Liver (tissue), 9 donors: ENCODE measurements around the gene F2RL3. TPM values are rescaled to one million over a fixed set of nuclear protein-coding genes. Genes with fewer than 3 reads are reported as not detected.

Experiments
- DNase-seq: peaks from one replicate; pipeline ENCODE4 v3.0.0-alpha.2; 2017; ENCODE audit warnings: low spot score
- H3K27ac ChIP-seq, 2 donors: one replicate each; pipeline ENCODE4 v1.7.0; 2013; ENCODE audit warnings: inconsistent platforms in 2 of 2, low read length in 2 of 2, control low read depth in 1 of 2, low read depth in 1 of 2, mild to moderate bottlenecking in 1 of 2
- H3K27me3 ChIP-seq, 4 donors: one replicate each; pipeline versions ENCODE4 v1.6.1 to v1.7.0; 2013; ENCODE audit warnings: low read length in 3 of 4, inconsistent platforms in 1 of 4, mild to moderate bottlenecking in 1 of 4, moderate library complexity in 1 of 4; ENCODE audit not compliant: control insufficient read depth in 4 of 4, insufficient read depth in 4 of 4
- H3K36me3 ChIP-seq, 4 donors: one replicate each; pipeline versions ENCODE4 v1.6.1 to v1.7.0; 2013; ENCODE audit warnings: low read length in 3 of 4, mild to moderate bottlenecking in 3 of 4, low read depth in 1 of 4, moderate library complexity in 1 of 4; ENCODE audit not compliant: control insufficient read depth in 4 of 4, insufficient read depth in 3 of 4
- H3K4me1 ChIP-seq, 4 donors: one replicate each; pipeline versions ENCODE4 v1.6.1 to v1.7.0; 2013; ENCODE audit warnings: low read length in 3 of 4, mild to moderate bottlenecking in 3 of 4, moderate library complexity in 1 of 4; ENCODE audit not compliant: control insufficient read depth in 4 of 4, insufficient read depth in 4 of 4
- H3K4me3 ChIP-seq, 3 donors: one replicate each; pipeline versions ENCODE4 v1.6.1 to v1.7.0; 2013; ENCODE audit warnings: low read length in 3 of 3, control low read depth in 1 of 3, low read depth in 1 of 3, mild to moderate bottlenecking in 1 of 3
- H3K9ac ChIP-seq, 2 donors: one replicate each; pipeline ENCODE4 v1.7.0; 2013; ENCODE audit warnings: low read length in 2 of 2, mild to moderate bottlenecking in 2 of 2, moderate library complexity in 2 of 2, control low read depth in 1 of 2, low read depth in 1 of 2
- H3K9me3 ChIP-seq, 4 donors: one replicate each; pipeline versions ENCODE4 v1.6.1 to v1.7.0; 2013; ENCODE audit warnings: low read length in 3 of 4; ENCODE audit not compliant: control insufficient read depth in 4 of 4
- ATF3 ChIP-seq: IDR thresholded peaks from 2 replicates; pipeline ENCODE4 v1.6.1; 2016; ENCODE audit warnings: antibody characterized with exemption
- CTCF ChIP-seq: fragments of 150-350 bp; IDR thresholded peaks from 2 replicates; pipeline ENCODE4 v1.5.1; 2017; ENCODE audit warnings: improper control_type of control experiment, low read depth, low read length; ENCODE audit not compliant: missing input control
- EGR1 ChIP-seq, 2 donors: IDR thresholded peaks; 2 replicates each; pipeline ENCODE4 v1.6.1; 2016 to 2018; ENCODE audit warnings: antibody characterized with exemption in 2 of 2, low read depth in 2 of 2
- FOXA1 ChIP-seq: IDR thresholded peaks from 2 replicates; pipeline ENCODE4 v1.6.1; 2016; ENCODE audit warnings: antibody characterized with exemption
- FOXA2 ChIP-seq: IDR thresholded peaks from 2 replicates; pipeline ENCODE4 v1.6.1; 2016; ENCODE audit warnings: antibody characterized with exemption
- GABPA ChIP-seq, 2 donors: IDR thresholded peaks in 1 of 2; conservative IDR thresholded peaks in 1 of 2; 2 replicates each; pipeline ENCODE4 v1.6.1; 2016; ENCODE audit warnings: antibody characterized with exemption in 2 of 2, mild to moderate bottlenecking in 1 of 2, moderate library complexity in 1 of 2
- HNF4A ChIP-seq, 2 donors: conservative IDR thresholded peaks; 2 replicates each; pipeline ENCODE4 v1.6.1; 2016; ENCODE audit warnings: antibody characterized with exemption in 2 of 2, mild to moderate bottlenecking in 2 of 2
- HNF4G ChIP-seq: IDR thresholded peaks from 2 replicates; pipeline ENCODE4 v1.6.1; 2016; ENCODE audit warnings: antibody characterized with exemption
- JUND ChIP-seq, 2 donors: IDR thresholded peaks; 2 replicates each; pipeline ENCODE4 v1.6.1; 2016; ENCODE audit warnings: antibody characterized with exemption in 2 of 2
- MAX ChIP-seq: IDR thresholded peaks from 2 replicates; pipeline ENCODE4 v1.6.1; 2016; ENCODE audit warnings: antibody characterized with exemption
- NR2F2 ChIP-seq: IDR thresholded peaks from 2 replicates; pipeline ENCODE4 v1.6.1; 2016; ENCODE audit warnings: antibody characterized with exemption
- RAD21 ChIP-seq, 2 donors: IDR thresholded peaks; 2 replicates each; pipeline ENCODE4 v1.6.1; 2016; ENCODE audit warnings: antibody characterized with exemption in 2 of 2, mild to moderate bottlenecking in 2 of 2
- REST ChIP-seq: IDR thresholded peaks from 2 replicates; pipeline ENCODE4 v1.6.1; 2016; ENCODE audit warnings: antibody characterized with exemption, mild to moderate bottlenecking
- RXRA ChIP-seq, 2 donors: IDR thresholded peaks; 2 replicates each; pipeline ENCODE4 v1.6.1; 2017 to 2018; ENCODE audit warnings: antibody characterized with exemption in 2 of 2, mild to moderate bottlenecking in 1 of 2
- SP1 ChIP-seq: IDR thresholded peaks from 2 replicates; pipeline ENCODE4 v1.6.1; 2018; ENCODE audit warnings: antibody characterized with exemption, mild to moderate bottlenecking
- ZBTB33 ChIP-seq: IDR thresholded peaks from 2 replicates; pipeline ENCODE4 v1.6.1; 2016; ENCODE audit warnings: antibody characterized with exemption
- WGBS: extraction: QIAGEN DNeasy Blood & Tissue Kit; methylation state at CpG from one replicate; pipeline ENCODE4 v1.1.7; 2013; 5-methylcytosine and 5-hydroxymethylcytosine counted together
- polyA plus RNA-seq, 2 donors: library from polyadenylated mRNA; stranded (reverse) in 1 of 2; unstranded in 1 of 2; fragments of 200-250 nt in 1 of 2; fragments of >200 nt in 1 of 2; fragmentation: Nextera tagmentation in 1 of 2; extraction: Ambion mirVana in 1 of 2; gene quantifications; one replicate each; pipeline versions ENCODE4 v1.2.1 to v1.2.3, GENCODE V29; 2013 to 2015
- total RNA-seq, 2 donors: library from RNA; depleted of rRNA; stranded (reverse); fragments of >200 nt; gene quantifications; one replicate each; pipeline ENCODE4 v1.2.3, GENCODE V29; 2014
- donor health status: healthy.
- donor health status: healthy.
- donor health status: healthy.
- donor health status: healthy.
- donor health status: healthy.

The F2RL3 gene
- total and polyA plus RNA-seq, 4 donors = 0.08 to 1.6 (median 0.20) TPM

GRCh38 chr19:16859626-16860025 lies 29.2 kb upstream of the F2RL3 start:
- Histone ChIP-seq H3K4me1 (no peaks in the 10 kb centered on the region), H3K27me3 (no peaks in the 10 kb centered on the region), H3K36me3 (peaks cover 3 to 30% (median 8%) of the 10 kb centered on the region in 4 donors), H3K9ac (no peak overlapping the region), H3K4me3 (no peak overlapping the region), H3K27ac (no peak overlapping the region), H3K9me3 (no peaks in the 10 kb centered on the region)
- TF ChIP-seq CTCF (no peak), MAX (no peak), ZBTB33 (no peak), FOXA1 (no peak), ATF3 (no peak), NR2F2 (no peak), HNF4G (no peak), GABPA (IDR thresholded peaks at IDR 0.05 in 1 of 2, conservative IDR thresholded peaks at IDR 0.05 in 1 of 2) (no peak), RAD21 (IDR thresholded peaks at IDR 0.05) (no peak), RXRA (IDR thresholded peaks at IDR 0.05) (no peak), EGR1 (IDR thresholded peaks at IDR 0.05; ENCODE audit: low read depth in 2 of 2) (no peak), REST (no peak), JUND (IDR thresholded peaks at IDR 0.05) (no peak), FOXA2 (no peak), HNF4A (conservative IDR thresholded peaks at IDR 0.05) (no peak), SP1 (no peak)
- WGBS = 95% methylated on average over 7 of the region's 7 CpGs
- no peak for DNase-seq

GRCh38 chr19:16860118-16860517 lies 28.7 kb upstream of the F2RL3 start:
- H3K4me3 ChIP-seq = no peak overlapping the region
- H3K9me3 ChIP-seq = no peaks in the 10 kb centered on the region
- H3K27me3 ChIP-seq = no peaks in the 10 kb centered on the region
- no peak for DNase-seq
- H3K36me3 ChIP-seq = peaks cover 3 to 25% (median 8%) of the 10 kb centered on the region in 4 donors
- WGBS = 96% methylated on average over 20 of the region's 20 CpGs
- H3K4me1 ChIP-seq = no peaks in the 10 kb centered on the region
- no peak overlapping the region for H3K9ac ChIP-seq
- TF ChIP-seq FOXA1 (no peak), MAX (no peak), GABPA (IDR thresholded peaks at IDR 0.05 in 1 of 2, conservative IDR thresholded peaks at IDR 0.05 in 1 of 2) (no peak), ATF3 (no peak), RXRA (IDR thresholded peaks at IDR 0.05) (no peak), CTCF (no peak)
- H3K27ac ChIP-seq = no peak overlapping the region
